Measurements from ENCODE around the gene HIVEP1.

GRCh38 chr6:12129523-12129922 is 117.4 kb downstream of the HIVEP1 start:
- TF ChIP-seq EGR1 (IDR thresholded peaks at IDR 0.05; ENCODE audit: borderline replicate concordance, low read depth, low read length) (no peak), EP300 (IDR thresholded peaks at IDR 0.05; ENCODE audit: borderline replicate concordance in 1 of 2, low read depth in 2 of 2, low read length in 2 of 2) (no peak), ATF2 (IDR thresholded peaks at IDR 0.05; ENCODE audit: low read length) (no peak), SUZ12 (IDR thresholded peaks at IDR 0.05; ENCODE audit: low read length) (no peak), TBP (IDR thresholded peaks at IDR 0.05; ENCODE audit: low read depth, low read length) (no peak)
- TF ChIP-seq, protein P1, sequence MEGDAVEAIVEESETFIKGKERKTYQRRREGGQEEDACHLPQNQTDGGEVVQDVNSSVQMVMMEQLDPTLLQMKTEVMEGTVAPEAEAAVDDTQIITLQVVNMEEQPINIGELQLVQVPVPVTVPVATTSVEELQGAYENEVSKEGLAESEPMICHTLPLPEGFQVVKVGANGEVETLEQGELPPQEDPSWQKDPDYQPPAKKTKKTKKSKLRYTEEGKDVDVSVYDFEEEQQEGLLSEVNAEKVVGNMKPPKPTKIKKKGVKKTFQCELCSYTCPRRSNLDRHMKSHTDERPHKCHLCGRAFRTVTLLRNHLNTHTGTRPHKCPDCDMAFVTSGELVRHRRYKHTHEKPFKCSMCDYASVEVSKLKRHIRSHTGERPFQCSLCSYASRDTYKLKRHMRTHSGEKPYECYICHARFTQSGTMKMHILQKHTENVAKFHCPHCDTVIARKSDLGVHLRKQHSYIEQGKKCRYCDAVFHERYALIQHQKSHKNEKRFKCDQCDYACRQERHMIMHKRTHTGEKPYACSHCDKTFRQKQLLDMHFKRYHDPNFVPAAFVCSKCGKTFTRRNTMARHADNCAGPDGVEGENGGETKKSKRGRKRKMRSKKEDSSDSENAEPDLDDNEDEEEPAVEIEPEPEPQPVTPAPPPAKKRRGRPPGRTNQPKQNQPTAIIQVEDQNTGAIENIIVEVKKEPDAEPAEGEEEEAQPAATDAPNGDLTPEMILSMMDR (IDR thresholded peaks at IDR 0.05; ENCODE audit: control extremely low read depth in 1 of 3, insufficient read depth in 1 of 3, low read depth in 1 of 3, low read length in 3 of 3), result no peak
